ENCODE data around the gene PCDHA10.

DNA sequence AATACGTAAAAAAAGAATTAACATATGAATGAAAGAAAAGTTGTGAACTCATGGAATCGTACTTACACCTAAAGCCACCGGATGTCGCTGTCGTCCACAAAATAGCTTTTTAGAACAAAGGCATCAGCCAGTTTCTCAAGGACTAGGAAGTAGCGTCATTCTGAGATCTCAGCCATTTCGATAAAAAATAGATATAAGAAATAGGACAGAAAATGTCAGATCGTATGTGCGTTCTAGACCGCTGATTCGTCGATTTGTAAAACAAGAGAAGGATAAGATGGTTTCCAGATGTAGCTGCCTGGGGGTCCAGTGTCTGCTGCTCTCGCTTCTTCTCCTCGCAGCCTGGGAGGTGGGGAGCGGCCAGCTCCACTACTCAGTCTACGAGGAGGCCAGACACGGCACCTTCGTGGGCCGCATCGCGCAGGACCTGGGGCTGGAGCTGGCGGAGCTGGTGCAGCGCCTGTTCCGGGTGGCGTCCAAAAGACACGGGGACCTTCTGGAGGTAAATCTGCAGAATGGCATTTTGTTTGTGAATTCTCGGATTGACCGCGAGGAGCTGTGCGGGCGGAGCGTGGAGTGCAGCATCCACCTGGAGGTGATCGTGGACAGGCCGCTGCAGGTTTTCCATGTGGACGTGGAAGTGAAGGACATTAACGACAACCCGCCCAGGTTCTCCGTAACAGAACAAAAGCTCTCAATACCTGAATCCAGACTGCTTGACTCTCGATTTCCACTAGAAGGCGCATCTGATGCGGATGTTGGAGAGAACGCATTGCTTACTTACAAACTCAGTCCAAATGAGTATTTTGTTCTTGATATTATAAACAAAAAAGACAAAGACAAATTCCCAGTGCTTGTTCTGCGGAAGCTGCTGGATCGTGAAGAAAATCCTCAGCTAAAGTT lies at the start of gene PCDHA10:
- no peak for TF ChIP-seq GATA3 (IDR thresholded peaks at IDR 0.05; ENCODE audit: low read depth, low read length)
- no peak for TF ChIP-seq GATA2 (IDR thresholded peaks at IDR 0.05; ENCODE audit: low read depth, low read length)

Measured in SH-SY5Y (cell line).